Caco-2 (cell line): ENCODE data around the gene ADCY5. TPM values are rescaled to one million over a fixed set of nuclear protein-coding genes. Genes with fewer than 3 reads are reported as not detected.

Source experiments
- BruUV-seq: library from RNA; stranded (reverse); fragments of 400-500 nt; replicated peaks from 2 replicates; lab custom pipeline; 2021; lab: Mats Ljungman, UMichigan
- CTCF ChIA-PET: fragments of 300-600 bp; sonication (Branson Sonifier 250); formaldehyde crosslinking; loops from one replicate; lab custom pipeline; 2022; ENCODE audit warnings: antibody characterized with exemption; lab: Charles Lee
- POLR2A ChIA-PET: fragments of 300-600 bp; sonication (Branson Sonifier 250); formaldehyde crosslinking; loops from one replicate; lab custom pipeline; 2022; ENCODE audit warnings: antibody characterized with exemption; lab: Charles Lee
- DNase-seq, 2 experiments: peaks; one replicate each; pipeline versions ENCODE4 v3.0.0 to v3.0.0-alpha.2; 2020 to 2022
- H3K27me3 ChIP-seq: replicated peaks from 2 replicates; pipeline ENCODE4 v1.6.0; 2011; ENCODE audit warnings: low read length; ENCODE audit not compliant: control insufficient read depth, insufficient read depth
- H3K36me3 ChIP-seq: 2 replicates; pipeline ENCODE4 v1.5.1; 2011; ENCODE audit warnings: low read length; ENCODE audit not compliant: control insufficient read depth, insufficient read depth
- H3K4me1 ChIP-seq: fragments of 250-450 bp; sonication (Bioruptor Pico); 2 replicates; pipeline ENCODE4 v1.5.1; 2020; ENCODE audit warnings: mild to moderate bottlenecking
- H3K4me3 ChIP-seq: 2 replicates; pipeline ENCODE4 v1.5.1; 2011; ENCODE audit warnings: low read depth, mild to moderate bottlenecking, control low read depth, low read length
- H3K9me3 ChIP-seq: fragments of 250-450 bp; sonication (Bioruptor Pico); 2 replicates; pipeline ENCODE4 v1.5.1; 2020; ENCODE audit warnings: mild to moderate bottlenecking, moderate library complexity
- H3K27ac Mint-ChIP-seq: one replicate; pipeline ENCODE4 v1.8.0; 2022; ENCODE audit warnings: mixed read lengths; ENCODE audit not compliant: unreplicated experiment
- H3K27me3 Mint-ChIP-seq: one replicate; pipeline ENCODE4 v1.8.0; 2022; ENCODE audit warnings: mixed read lengths; ENCODE audit not compliant: insufficient read depth, unreplicated experiment
- H3K36me3 Mint-ChIP-seq: one replicate; pipeline ENCODE4 v1.8.0; 2022; ENCODE audit warnings: mild to moderate bottlenecking, mixed read lengths; ENCODE audit not compliant: insufficient read depth, unreplicated experiment
- H3K4me1 Mint-ChIP-seq: one replicate; pipeline ENCODE4 v1.8.0; 2022; ENCODE audit warnings: low read depth, mixed read lengths; ENCODE audit not compliant: unreplicated experiment
- H3K4me3 Mint-ChIP-seq: one replicate; pipeline ENCODE4 v1.8.0; 2022; ENCODE audit warnings: mild to moderate bottlenecking, moderate library complexity, mixed read lengths; ENCODE audit not compliant: unreplicated experiment
- H3K9me3 Mint-ChIP-seq: one replicate; pipeline ENCODE4 v1.8.0; 2022; ENCODE audit warnings: mixed read lengths; ENCODE audit not compliant: unreplicated experiment
- CTCF ChIP-seq, 2 experiments: fragments of 200-600 bp in 1 of 2; IDR thresholded peaks; 1 replicate in 1 of 2; 2 replicates in 1 of 2; pipeline versions ENCODE4 v1.5.1 to v1.8.0; 2011 to 2022; ENCODE audit warnings: antibody characterized with exemption in 1 of 2, control low read depth in 1 of 2, inconsistent platforms in 1 of 2, low read depth in 1 of 2, low read length in 1 of 2, mild to moderate bottlenecking in 1 of 2, moderate library complexity in 1 of 2; ENCODE audit not compliant: insufficient read depth in 1 of 2, severe bottlenecking in 1 of 2, unreplicated experiment in 1 of 2
- intact Hi-C: fragments of 100-400 bp; cut with micrococcal nuclease; formaldehyde crosslinking; loops from one replicate; pipeline ENCODE4 v1.10.0; 2022; ENCODE audit not compliant: unreplicated experiment
- total RNA-seq: library from RNA; stranded (reverse); gene quantifications from 2 replicates; pipeline ENCODE4 v1.2.3, GENCODE V29; 2022

Gene ADCY5
- total RNA-seq, 1 experiment from 2014 or later, result 0.91 TPM

- H3K9me3 ChIP-seq, result no peaks in the 10 kb centered on the region
- TF ChIP-seq CTCF (IDR thresholded peaks at IDR 0.05; ENCODE audit: insufficient read depth in 1 of 2, low read depth in 1 of 2, low read length in 1 of 2, severe bottlenecking in 1 of 2, unreplicated experiment in 1 of 2), result no peak
- POLR2A ChIA-PET, result no interaction called here
- no peaks in the 10 kb centered on the region for H3K36me3 Mint-ChIP-seq
- H3K36me3 ChIP-seq, result no peaks in the 10 kb centered on the region
- H3K4me1 Mint-ChIP-seq, result no peaks in the 10 kb centered on the region
- no peaks in the 10 kb centered on the region; the same call in none of the 2 replicates for H3K27me3 ChIP-seq
- no peaks in the 10 kb centered on the region for H3K4me1 ChIP-seq
- no TSS peak for BruUV-seq
- intact Hi-C loops, result no loop called here
- no peak overlapping the region for H3K4me3 ChIP-seq
- H3K27ac Mint-ChIP-seq, result no peak overlapping the region
- H3K9me3 Mint-ChIP-seq, result no peaks in the 10 kb centered on the region
- CTCF ChIA-PET, result no interaction called here
- no peak for DNase-seq
- no peak overlapping the region for H3K4me3 Mint-ChIP-seq
- peaks cover 12% of the 10 kb centered on the region for H3K27me3 Mint-ChIP-seq
Measured at GRCh38 chr3:123317716-123318115, 131.2 kb downstream of the ADCY5 start.

GRCh38 chr3:123315271-123315595 is 133.7 kb downstream of the ADCY5 start:
- H3K4me1 Mint-ChIP-seq, result no peaks in the 10 kb centered on the region
- no peaks in the 10 kb centered on the region for H3K9me3 Mint-ChIP-seq
- Histone ChIP-seq H3K4me1 (no peaks in the 10 kb centered on the region), H3K9me3 (no peaks in the 10 kb centered on the region), H3K27me3 (no peaks in the 10 kb centered on the region; the same call in none of the 2 replicates), H3K36me3 (no peaks in the 10 kb centered on the region), H3K4me3 (no peak overlapping the region)
- intact Hi-C loops, result no loop called here
- no peaks in the 10 kb centered on the region for H3K36me3 Mint-ChIP-seq
- no peak for DNase-seq
- no peak overlapping the region for H3K27ac Mint-ChIP-seq
- ChIA-PET CTCF (no interaction called here), POLR2A (no interaction called here)
- no peak for TF ChIP-seq CTCF (IDR thresholded peaks at IDR 0.05; ENCODE audit: insufficient read depth in 1 of 2, low read depth in 1 of 2, low read length in 1 of 2, severe bottlenecking in 1 of 2, unreplicated experiment in 1 of 2)
- BruUV-seq, result no TSS peak
- peaks cover 8% of the 10 kb centered on the region for H3K27me3 Mint-ChIP-seq
- H3K4me3 Mint-ChIP-seq, result no peak overlapping the region

- no peaks in the 10 kb centered on the region for H3K36me3 ChIP-seq
- no TSS peak for BruUV-seq
- H3K4me3 ChIP-seq, result no peak overlapping the region
- TF ChIP-seq CTCF (IDR thresholded peaks at IDR 0.05; ENCODE audit: insufficient read depth in 1 of 2, low read depth in 1 of 2, low read length in 1 of 2, severe bottlenecking in 1 of 2, unreplicated experiment in 1 of 2), result no peak
- no peaks in the 10 kb centered on the region for H3K4me1 Mint-ChIP-seq
- ChIA-PET POLR2A (no interaction called here), CTCF (no interaction called here)
- no peak overlapping the region for H3K27ac Mint-ChIP-seq
- peaks cover 4% of the 10 kb centered on the region for H3K36me3 Mint-ChIP-seq
- H3K4me3 Mint-ChIP-seq, result no peak overlapping the region
- peaks cover 10% of the 10 kb centered on the region for H3K27me3 Mint-ChIP-seq
- H3K9me3 Mint-ChIP-seq, result no peaks in the 10 kb centered on the region
- no peak for DNase-seq
- no peaks in the 10 kb centered on the region for H3K9me3 ChIP-seq
- intact Hi-C loops, result no loop called here
- no peaks in the 10 kb centered on the region; the same call in 1 of the 2 replicates for H3K27me3 ChIP-seq
- H3K4me1 ChIP-seq, result no peaks in the 10 kb centered on the region
Measured at GRCh38 chr3:123314359-123315270, 134.3 kb downstream of the ADCY5 start.
